SK-N-SH (cell line): ENCODE measurements around the gene TBCD.

Experiments
- CHD2 ChIP-seq: fragments of 150-350 bp; IDR thresholded peaks from 2 replicates; pipeline ENCODE4 v1.6.1; 2018; ENCODE audit warnings: low read length; ENCODE audit not compliant: partially characterized antibody
- CTCF ChIP-seq: fragments of 200-600 bp; sonication (generic); IDR thresholded peaks from 2 replicates; pipeline ENCODE4 v1.6.1; 2017; ENCODE audit warnings: antibody characterized with exemption, mild to moderate bottlenecking, moderate library complexity
- ELF1 ChIP-seq: IDR thresholded peaks from 2 replicates; pipeline ENCODE4 v1.4.0; 2012
- EP300 ChIP-seq, 2 experiments: IDR thresholded peaks; 2 replicates each; pipeline versions ENCODE4 v1.4.0 to v1.6.1; 2012; ENCODE audit warnings: borderline replicate concordance in 1 of 2, low read depth in 1 of 2, low read length in 1 of 2
- EZH2phosphoT487 ChIP-seq: fragments of 200-600 bp; sonication (generic); IDR thresholded peaks from 2 replicates; pipeline ENCODE4 v1.6.1; 2017; ENCODE audit warnings: low read depth, mixed run types, mild to moderate bottlenecking, antibody characterized with exemption, moderate library complexity, borderline replicate concordance
- RCOR1 ChIP-seq: fragments of 150-350 bp; IDR thresholded peaks from 2 replicates; pipeline ENCODE4 v1.6.1; 2017; ENCODE audit warnings: antibody characterized with exemption, low read length

- TF ChIP-seq ELF1 (no peak), CTCF (no peak), CHD2 (no peak), EZH2phosphoT487 (no peak), EP300 (IDR thresholded peaks at IDR 0.05; ENCODE audit: borderline replicate concordance in 1 of 2, low read depth in 1 of 2, low read length in 1 of 2) (peak in 1 of 2 experiments; percentile 38; a peak in 1 of 4 replicates), RCOR1 (no peak)
These were observed 78.4 kb downstream of the TBCD start for GRCh38 chr17:82830249-82830661.
